Activated CD8-positive, alpha-beta T cell treated with anti-CD3 and anti-CD28 coated beads for 36 hours (primary cell): ENCODE data around the gene CCDC3. TPM values are rescaled to one million over a fixed set of nuclear protein-coding genes. Genes with fewer than 3 reads are reported as not detected.

Source experiments
- ATAC-seq: fragments of 200-7000 bp; cut with Tn5 transposase; one replicate; pipeline ENCODE4 v1.10.0; 2021; ENCODE audit warnings: mild to moderate bottlenecking, moderate library complexity
- CTCF ChIA-PET: fragments of 350-600 bp; sonication (Branson Sonifier 250); formaldehyde crosslinking; loops from one replicate; lab custom pipeline; 2021; ENCODE audit warnings: antibody characterized with exemption; lab: Charles Lee
- POLR2A ChIA-PET: fragments of 350-600 bp; sonication (Branson Sonifier 250); formaldehyde crosslinking; loops from one replicate; lab custom pipeline; 2021; ENCODE audit warnings: antibody characterized with exemption; lab: Charles Lee
- DNase-seq: peaks from one replicate; pipeline ENCODE4 v3.0.0-alpha.2; 2020
- H3K27ac Mint-ChIP-seq: one replicate; pipeline ENCODE4 v1.8.0; 2021; ENCODE audit warnings: mild to moderate bottlenecking, mixed read lengths
- H3K27me3 Mint-ChIP-seq: one replicate; pipeline ENCODE4 v1.8.0; 2021; ENCODE audit warnings: mixed read lengths
- H3K36me3 Mint-ChIP-seq: one replicate; pipeline ENCODE4 v1.8.0; 2021; ENCODE audit warnings: low read depth, mixed read lengths
- H3K4me1 Mint-ChIP-seq: one replicate; pipeline ENCODE4 v1.8.0; 2021; ENCODE audit warnings: low read depth, mixed read lengths
- H3K4me3 Mint-ChIP-seq: one replicate; pipeline ENCODE4 v1.8.0; 2021; ENCODE audit warnings: mild to moderate bottlenecking, moderate library complexity, mixed read lengths
- H3K9me3 Mint-ChIP-seq: one replicate; pipeline ENCODE4 v1.8.0; 2021; ENCODE audit warnings: mixed read lengths
- intact Hi-C: fragments of 100-400 bp; cut with micrococcal nuclease; formaldehyde crosslinking; loops from one replicate; pipeline ENCODE4 v1.10.0; 2022
- total RNA-seq, 2 experiments: library from RNA; stranded (reverse); gene quantifications; one replicate each; pipeline ENCODE4 v1.2.3, GENCODE V29; 2021
- TF ChIP-seq, protein P1 (sequence below): fragments of 200-600 bp; IDR thresholded peaks from one replicate; pipeline ENCODE4 v1.8.0; 2022; ENCODE audit warnings: antibody characterized with exemption, mild to moderate bottlenecking

Gene CCDC3
- total RNA-seq, 2 experiments from 2014 or later: not detected

GRCh38 chr10:12980713-12981306, 20.7 kb downstream of the CCDC3 start:
- peaks cover 3% of the 10 kb centered on the region for H3K4me1 Mint-ChIP-seq
- peaks cover 20% of the 10 kb centered on the region for H3K27me3 Mint-ChIP-seq
- H3K9me3 Mint-ChIP-seq: peaks cover 4% of the 10 kb centered on the region
- POLR2A ChIA-PET: no interaction called here
- intact Hi-C loops: no loop called here
- H3K4me3 Mint-ChIP-seq: no peak overlapping the region
- no peaks in the 10 kb centered on the region for H3K36me3 Mint-ChIP-seq
- CTCF ChIA-PET: interaction anchor here (1.0 kb wide), 1 partner anchor 14 kb away, joined by 3 read pairs; no protein-coding TSS in a partner anchor
- ATAC-seq (no peak), DNase-seq (no peak)
- H3K27ac Mint-ChIP-seq: no peak overlapping the region
- TF ChIP-seq, protein P1, sequence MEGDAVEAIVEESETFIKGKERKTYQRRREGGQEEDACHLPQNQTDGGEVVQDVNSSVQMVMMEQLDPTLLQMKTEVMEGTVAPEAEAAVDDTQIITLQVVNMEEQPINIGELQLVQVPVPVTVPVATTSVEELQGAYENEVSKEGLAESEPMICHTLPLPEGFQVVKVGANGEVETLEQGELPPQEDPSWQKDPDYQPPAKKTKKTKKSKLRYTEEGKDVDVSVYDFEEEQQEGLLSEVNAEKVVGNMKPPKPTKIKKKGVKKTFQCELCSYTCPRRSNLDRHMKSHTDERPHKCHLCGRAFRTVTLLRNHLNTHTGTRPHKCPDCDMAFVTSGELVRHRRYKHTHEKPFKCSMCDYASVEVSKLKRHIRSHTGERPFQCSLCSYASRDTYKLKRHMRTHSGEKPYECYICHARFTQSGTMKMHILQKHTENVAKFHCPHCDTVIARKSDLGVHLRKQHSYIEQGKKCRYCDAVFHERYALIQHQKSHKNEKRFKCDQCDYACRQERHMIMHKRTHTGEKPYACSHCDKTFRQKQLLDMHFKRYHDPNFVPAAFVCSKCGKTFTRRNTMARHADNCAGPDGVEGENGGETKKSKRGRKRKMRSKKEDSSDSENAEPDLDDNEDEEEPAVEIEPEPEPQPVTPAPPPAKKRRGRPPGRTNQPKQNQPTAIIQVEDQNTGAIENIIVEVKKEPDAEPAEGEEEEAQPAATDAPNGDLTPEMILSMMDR: no peak

DNA sequence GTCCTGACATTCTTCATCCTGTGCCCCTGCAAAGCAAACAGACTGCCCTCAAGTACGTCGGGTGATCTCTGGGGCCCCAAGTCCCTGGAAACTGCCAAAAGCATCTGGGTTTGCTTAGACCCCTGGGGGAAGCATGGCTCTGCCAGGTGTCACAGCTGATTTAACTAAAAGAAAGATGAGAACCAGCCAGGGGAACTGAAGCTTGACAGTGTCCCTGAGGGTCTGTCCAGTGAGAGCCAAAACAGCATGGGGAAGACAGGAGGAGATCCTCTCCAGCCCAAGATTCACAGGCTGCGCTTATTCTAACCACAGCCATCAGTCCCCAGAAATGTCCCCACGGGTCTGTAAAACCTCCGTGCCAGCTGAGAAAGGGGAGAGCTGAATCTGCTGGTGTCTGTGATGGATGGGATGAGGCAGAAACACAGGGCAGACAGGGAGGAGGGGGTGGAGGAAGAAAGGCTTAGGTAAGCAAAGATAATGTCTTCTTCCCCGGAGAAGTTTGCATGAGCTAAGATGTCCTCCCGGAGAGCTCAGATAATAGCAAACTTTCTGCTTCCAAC, 21.3 kb downstream of the CCDC3 start:
- no peak overlapping the region for H3K4me3 Mint-ChIP-seq
- DNase-seq: no peak
- H3K36me3 Mint-ChIP-seq: no peaks in the 10 kb centered on the region
- intact Hi-C loops: no loop called here
- no peak overlapping the region for H3K27ac Mint-ChIP-seq
- peaks cover 20% of the 10 kb centered on the region for H3K27me3 Mint-ChIP-seq
- no peak for ATAC-seq
- POLR2A ChIA-PET: no interaction called here
- CTCF ChIA-PET: interaction anchor here (1.0 kb wide), 1 partner anchor 13 kb away, joined by 3 read pairs; no protein-coding TSS in a partner anchor
- H3K4me1 Mint-ChIP-seq: peaks cover 3% of the 10 kb centered on the region
- TF ChIP-seq, protein P1: no peak
- H3K9me3 Mint-ChIP-seq: peaks cover 4% of the 10 kb centered on the region

DNA sequence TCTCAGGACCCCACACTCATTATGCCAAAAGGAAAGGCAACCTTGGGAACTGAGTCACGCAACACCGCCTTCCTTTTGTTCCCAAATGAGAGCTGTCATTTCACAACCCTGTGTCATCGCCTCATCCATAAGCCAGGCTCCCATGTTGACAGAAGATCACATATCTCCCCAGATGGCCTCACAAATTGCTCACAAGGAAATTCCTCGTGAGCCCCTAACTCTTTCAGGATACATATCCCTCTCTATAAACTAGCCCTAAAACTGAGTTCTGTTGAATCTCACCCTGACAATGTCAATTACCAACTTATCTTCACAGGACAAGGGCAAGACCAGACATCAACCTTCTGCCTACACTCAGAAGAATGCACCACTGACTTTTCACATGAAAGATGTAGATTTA, 22.6 kb downstream of the CCDC3 start:
- CTCF ChIA-PET: no interaction called here
- peaks cover 2% of the 10 kb centered on the region for H3K9me3 Mint-ChIP-seq
- ATAC-seq: no peak
- DNase-seq: no peak
- no peak overlapping the region for H3K27ac Mint-ChIP-seq
- H3K36me3 Mint-ChIP-seq: no peaks in the 10 kb centered on the region
- peaks cover 3% of the 10 kb centered on the region for H3K4me1 Mint-ChIP-seq
- H3K27me3 Mint-ChIP-seq: peaks cover 20% of the 10 kb centered on the region
- POLR2A ChIA-PET: no interaction called here
- intact Hi-C loops: no loop called here
- TF ChIP-seq, protein P1: no peak
- no peak overlapping the region for H3K4me3 Mint-ChIP-seq

GRCh38 chr10:12975906-12976305, 25.6 kb downstream of the CCDC3 start:
- no peaks in the 10 kb centered on the region for H3K36me3 Mint-ChIP-seq
- H3K4me3 Mint-ChIP-seq: no peak overlapping the region
- TF ChIP-seq, protein P1: no peak
- no peaks in the 10 kb centered on the region for H3K4me1 Mint-ChIP-seq
- ATAC-seq (no peak), DNase-seq (no peak)
- H3K27ac Mint-ChIP-seq: no peak overlapping the region
- no peaks in the 10 kb centered on the region for H3K9me3 Mint-ChIP-seq
- intact Hi-C loops: no loop called here
- peaks cover 19% of the 10 kb centered on the region for H3K27me3 Mint-ChIP-seq
- CTCF ChIA-PET: no interaction called here
- POLR2A ChIA-PET: no interaction called here

- Mint-ChIP-seq H3K36me3 (no peaks in the 10 kb centered on the region), H3K9me3 (no peaks in the 10 kb centered on the region), H3K4me3 (no peak overlapping the region), H3K27me3 (peaks cover 14% of the 10 kb centered on the region), H3K27ac (no peak overlapping the region), H3K4me1 (no peaks in the 10 kb centered on the region)
- TF ChIP-seq, protein P1: no peak
- intact Hi-C loops: no loop called here
- no peak for ATAC-seq
- ChIA-PET POLR2A (no interaction called here), CTCF (no interaction called here)
- no peak for DNase-seq
Measured at GRCh38 chr10:12975266-12975665, 26.2 kb downstream of the CCDC3 start.
